Measurements from ENCODE around the gene RAD23A. TPM values are rescaled to one million over a fixed set of nuclear protein-coding genes. Genes with fewer than 3 reads are reported as not detected.

Gene RAD23A
- total and polyA plus RNA-seq, 2 of the 4 experiments (the other 2 are of a cell fraction) = 54.3 to 67.8 TPM

DNA sequence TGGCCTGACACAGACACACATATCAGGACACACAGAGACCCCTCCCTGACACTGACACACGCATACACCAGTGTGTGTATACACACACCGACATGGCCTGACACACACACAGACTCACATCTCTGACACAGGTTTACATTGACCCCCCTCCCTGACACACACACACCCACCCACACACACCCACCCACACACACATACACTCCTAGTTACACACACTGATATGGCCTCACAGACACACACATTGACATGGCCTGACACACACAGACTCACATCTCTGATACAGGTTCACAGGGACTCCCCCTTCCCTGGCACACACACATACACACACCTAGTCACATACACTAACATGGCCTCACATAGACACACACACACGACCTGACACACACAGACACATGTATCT, 45.2 kb downstream of the RAD23A start:
- H3K9ac ChIP-seq (ENCODE audit: low read depth, low read length) = no peak overlapping the region
- H4K8ac ChIP-seq (ENCODE audit: low read depth in 2 of 2, low read length in 2 of 2) = no peak overlapping the region
- peak overlapping the region; percentile 72 for H2AK9ac ChIP-seq (replicated peaks; ENCODE audit: low read depth, low read length, poor library complexity)
- no peak overlapping the region for H4K91ac ChIP-seq (ENCODE audit: insufficient read depth, low read depth, low read length)
- no peak overlapping the region for H2BK120ac ChIP-seq (ENCODE audit: low read depth, low read length)
- no peak overlapping the region for H3K4me2 ChIP-seq (ENCODE audit: low read depth, low read length)
- H3K27ac ChIP-seq (ENCODE audit: insufficient read depth, low read length) = no peak overlapping the region
- ATAC-seq (ENCODE audit: low read depth) (no peak), DNase-seq (no peak)
- H2BK20ac ChIP-seq (ENCODE audit: low read depth, low read length) = no peak overlapping the region
- H3K9me3 ChIP-seq (ENCODE audit: control insufficient read depth, insufficient read depth, low read length) = no peaks in the 10 kb centered on the region
- BruUV-seq (replicated peaks) = no TSS peak
- intact Hi-C loops (cut with micrococcal nuclease) (no loop called here), dilution Hi-C loops (cut with HindIII; ENCODE audit: low sequenced_read_pairs, unreplicated experiment) (no loop called here), in situ Hi-C loops (cut with MboI; ENCODE audit: low sequenced_read_pairs) (loop anchor here (25.0 kb wide), 1 partner anchor 746 kb away; a partner anchor contains a TSS)
- peaks cover 3% of the 10 kb centered on the region; the same call in 1 of the 2 replicates for H3K4me1 ChIP-seq (ENCODE audit: control insufficient read depth, insufficient read depth, low read length)
- POLR2A ChIA-PET (ENCODE audit: unreplicated experiment) = no interaction called here
- no peak overlapping the region for H3K4me3 ChIP-seq (ENCODE audit: insufficient read depth, low read depth, low read length)
- no peaks in the 10 kb centered on the region for H3K27me3 ChIP-seq (ENCODE audit: control insufficient read depth, insufficient read depth, low read length)
- peak overlapping the region; percentile 86 for H2AK5ac ChIP-seq (ENCODE audit: low read depth, low read length)
- no peak overlapping the region; the same call in 1 of the 2 replicates for H3K23ac ChIP-seq (ENCODE audit: low read depth, low read length)
- H3K18ac ChIP-seq (ENCODE audit: low read depth, low read length) = no peak overlapping the region
- H3K9me1 ChIP-seq (ENCODE audit: insufficient read depth, low read length) = peaks cover 8% of the 10 kb centered on the region; the same call in 1 of the 2 replicates
- CTCF ChIA-PET = no interaction called here
- no CpG with 5 or more reads among the region's 3 CpGs for WGBS, 2 experiments (ENCODE audit: extremely low coverage in 2 of 2, insufficient read length in 1 of 2)
- no peak overlapping the region for H2BK15ac ChIP-seq (ENCODE audit: low read depth, low read length)
- no peak overlapping the region for H3K4ac ChIP-seq (ENCODE audit: low read depth, low read length)
- H3K14ac ChIP-seq (replicated peaks; ENCODE audit: low read depth, low read length) = no peak overlapping the region
- H3K79me1 ChIP-seq (ENCODE audit: low read depth in 1 of 2, low read length in 2 of 2) = peaks cover 0 to 6% of the 10 kb centered on the region in 2 experiments; a peak in 1 of 4 replicates
- no peak overlapping the region for H4K5ac ChIP-seq (ENCODE audit: low read depth, low read length)
- no peaks in the 10 kb centered on the region for H4K20me1 ChIP-seq (ENCODE audit: insufficient read depth, low read length)
- peak overlapping the region; percentile 63 for H2AFZ ChIP-seq (replicated peaks; ENCODE audit: low read length, poor library complexity)
- H3K56ac ChIP-seq (ENCODE audit: extremely low read depth, insufficient read depth, low read length) = no peak overlapping the region
- no peak overlapping the region for H2BK5ac ChIP-seq (ENCODE audit: low read depth, low read length, poor library complexity, severe bottlenecking)
- no peaks in the 10 kb centered on the region for H3K36me3 ChIP-seq (ENCODE audit: control insufficient read depth, insufficient read depth, low read length)
- TF ChIP-seq RAD21 (IDR thresholded peaks at IDR 0.05; ENCODE audit: low read length) = no peak
- no peak for TF ChIP-seq RCOR1 (IDR thresholded peaks at IDR 0.05; ENCODE audit: insufficient replicate concordance, low read length)
- no peak for TF ChIP-seq BHLHE40 (IDR thresholded peaks at IDR 0.05; ENCODE audit: low read depth, low read length)
- TF ChIP-seq POLR2A (IDR thresholded peaks at IDR 0.05; ENCODE audit: low read depth, low read length) = no peak
- TF ChIP-seq RFX5 (IDR thresholded peaks at IDR 0.05; ENCODE audit: low read depth, low read length) = no peak
- no peak for TF ChIP-seq MAFK (IDR thresholded peaks at IDR 0.05; ENCODE audit: low read depth, low read length)
- TF ChIP-seq, protein P1, sequence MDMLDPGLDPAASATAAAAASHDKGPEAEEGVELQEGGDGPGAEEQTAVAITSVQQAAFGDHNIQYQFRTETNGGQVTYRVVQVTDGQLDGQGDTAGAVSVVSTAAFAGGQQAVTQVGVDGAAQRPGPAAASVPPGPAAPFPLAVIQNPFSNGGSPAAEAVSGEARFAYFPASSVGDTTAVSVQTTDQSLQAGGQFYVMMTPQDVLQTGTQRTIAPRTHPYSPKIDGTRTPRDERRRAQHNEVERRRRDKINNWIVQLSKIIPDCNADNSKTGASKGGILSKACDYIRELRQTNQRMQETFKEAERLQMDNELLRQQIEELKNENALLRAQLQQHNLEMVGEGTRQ (IDR thresholded peaks at IDR 0.05; ENCODE audit: low read depth, low read length) = no peak
- no peak for TF ChIP-seq CEBPB (IDR thresholded peaks at IDR 0.05; ENCODE audit: low read depth, low read length)
- no peak for TF ChIP-seq FOS (IDR thresholded peaks at IDR 0.05; ENCODE audit: low read depth, low read length)

Data from IMR-90 (cell line).